Aorta (tissue), 5 donors: ENCODE results near the gene BACH2. TPM values are rescaled to one million over a fixed set of nuclear protein-coding genes. Genes with fewer than 3 reads are reported as not detected.
"Not testable (repeated sequence)": the region's sequence is repeated elsewhere in the genome, so short reads cannot be mapped to it uniquely, and the experiment has no call there.

ENCODE experiments used
- ATAC-seq: fragments of 200-7000 bp; cut with Tn5 transposase; one replicate; pipeline ENCODE4 v1.9.1; 2022; ENCODE audit warnings: moderate library complexity; ENCODE audit not compliant: low FRiP score
- DNase-seq, 2 donors: peaks; one replicate each; pipeline ENCODE4 v3.0.0-alpha.2; 2020
- H3K27ac ChIP-seq, 2 donors: one replicate each; pipeline ENCODE4 v1.5.1; 2013; ENCODE audit warnings: low read length in 2 of 2, mild to moderate bottlenecking in 2 of 2, moderate library complexity in 2 of 2, control low read depth in 1 of 2, inconsistent platforms in 1 of 2, low read depth in 1 of 2
- H3K27me3 ChIP-seq, 2 donors: one replicate each; pipeline ENCODE4 v1.6.1; 2013; ENCODE audit warnings: control low read depth in 1 of 2, low read length in 1 of 2, mild to moderate bottlenecking in 1 of 2, moderate library complexity in 1 of 2; ENCODE audit not compliant: insufficient read depth in 2 of 2, control insufficient read depth in 1 of 2
- H3K36me3 ChIP-seq, 2 donors: one replicate each; pipeline ENCODE4 v1.6.1; 2013; ENCODE audit warnings: control low read depth in 1 of 2, low read length in 1 of 2, mild to moderate bottlenecking in 1 of 2; ENCODE audit not compliant: insufficient read depth in 2 of 2, control insufficient read depth in 1 of 2
- H3K4me1 ChIP-seq, 2 donors: one replicate each; pipeline ENCODE4 v1.6.1; 2013; ENCODE audit warnings: low read length in 2 of 2, control low read depth in 1 of 2, mild to moderate bottlenecking in 1 of 2, moderate library complexity in 1 of 2; ENCODE audit not compliant: insufficient read depth in 2 of 2, control insufficient read depth in 1 of 2
- H3K4me3 ChIP-seq, 2 donors: one replicate each; pipeline ENCODE4 v1.5.1; 2013; ENCODE audit warnings: low read length in 2 of 2, control low read depth in 1 of 2, mild to moderate bottlenecking in 1 of 2
- H3K9me3 ChIP-seq: one replicate; pipeline ENCODE4 v1.6.1; 2013; ENCODE audit warnings: mild to moderate bottlenecking, low read length; ENCODE audit not compliant: control insufficient read depth
- WGBS, 2 donors: extraction: QIAGEN DNeasy Blood & Tissue Kit; methylation state at CpG; one replicate each; pipeline ENCODE4 v1.1.7; 2013; 5-methylcytosine and 5-hydroxymethylcytosine counted together
- intact Hi-C, 2 donors: fragments of 100-400 bp; cut with DNase I; formaldehyde crosslinking; loops; one replicate each; pipeline versions ENCODE4 v1.14.2 to v1.15.0; 2022
- polyA plus RNA-seq, 2 donors: library from polyadenylated mRNA; stranded (reverse); fragments of 200-250 nt; gene quantifications; one replicate each; pipeline ENCODE4 v1.2.3, GENCODE V29; 2013
- total RNA-seq, 2 donors: library from RNA; stranded (reverse); fragmentation: NEBNext Ultra II Directional; extraction: Animal tissue kit (Norgen Biotek cat#: 25700); gene quantifications; one replicate each; pipeline ENCODE4 v1.2.1, GENCODE V29; 2021
- donor health status: healthy with polysubstance abuse.
- donor health status: Bipolar disorder and iron deficiency.
- donor health status: DM: no; HTN: no; CAD: no.
- donor health status: DM: no; HTN: no; CAD: no.
- donor health status: DM: yes; HTN: yes; CAD: no.

Gene BACH2
- total and polyA plus RNA-seq, 4 donors, result 0.36 to 22.2 (median 6.1) TPM

DNA sequence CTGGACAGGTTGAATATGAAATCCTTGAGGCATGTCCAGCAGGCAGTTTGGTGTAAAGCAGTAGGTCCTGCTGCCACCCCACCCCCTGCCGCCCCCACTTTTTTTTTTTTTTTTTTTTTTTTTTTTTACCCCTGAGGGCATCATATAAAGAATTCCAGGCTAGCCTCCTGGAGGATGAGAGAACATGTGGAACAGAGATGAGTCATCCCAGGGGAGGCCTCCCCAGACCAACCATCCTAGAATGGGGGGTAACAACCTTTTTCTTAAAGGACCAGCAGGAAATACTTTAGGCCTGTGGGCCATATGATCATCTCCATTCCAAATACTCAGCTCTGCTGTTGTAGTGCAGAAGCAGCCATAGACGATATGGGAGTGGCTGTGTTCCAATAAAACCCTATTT, 231.5 kb downstream of the BACH2 start:
- ATAC-seq (no peak), DNase-seq (no peak)
- H3K27ac ChIP-seq, result no peak overlapping the region
- no peaks in the 10 kb centered on the region for H3K36me3 ChIP-seq
- no peaks in the 10 kb centered on the region for H3K9me3 ChIP-seq
- H3K27me3 ChIP-seq, result no peaks in the 10 kb centered on the region
- intact Hi-C loops, result no loop called here
- no peaks in the 10 kb centered on the region for H3K4me1 ChIP-seq
- 96% methylated on average over 2 of the region's 2 CpGs for WGBS, 2 donors
- H3K4me3 ChIP-seq, result no peak overlapping the region

DNA sequence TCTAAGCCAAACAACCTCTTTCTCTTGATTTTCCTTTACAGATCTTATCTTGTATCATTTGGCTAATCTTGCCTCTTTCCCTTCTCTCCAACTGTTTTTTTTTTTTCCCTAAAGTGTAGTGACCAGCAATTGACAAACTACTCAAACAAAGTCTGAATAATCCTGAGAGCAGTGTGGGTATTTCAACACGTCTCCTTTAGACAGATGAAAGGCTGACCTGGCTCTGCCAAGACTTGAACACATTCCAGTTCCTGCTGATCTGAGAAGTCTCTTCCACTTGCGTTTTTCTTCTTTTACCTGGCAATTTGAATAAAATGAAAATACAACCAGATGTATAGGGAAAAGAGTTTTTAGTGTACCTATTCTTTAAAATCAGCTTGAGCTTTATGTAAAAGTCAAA, 234.0 kb downstream of the BACH2 start:
- Histone ChIP-seq H3K36me3 (no peaks in the 10 kb centered on the region), H3K27me3 (no peaks in the 10 kb centered on the region), H3K9me3 (no peaks in the 10 kb centered on the region), H3K4me3 (no peak overlapping the region), H3K4me1 (no peaks in the 10 kb centered on the region), H3K27ac (no peak overlapping the region)
- ATAC-seq (no peak), DNase-seq (no peak)
- intact Hi-C loops, result no loop called here
- 18 to 20% methylated on average over 2 of the region's 2 CpGs for WGBS, 2 donors

DNA sequence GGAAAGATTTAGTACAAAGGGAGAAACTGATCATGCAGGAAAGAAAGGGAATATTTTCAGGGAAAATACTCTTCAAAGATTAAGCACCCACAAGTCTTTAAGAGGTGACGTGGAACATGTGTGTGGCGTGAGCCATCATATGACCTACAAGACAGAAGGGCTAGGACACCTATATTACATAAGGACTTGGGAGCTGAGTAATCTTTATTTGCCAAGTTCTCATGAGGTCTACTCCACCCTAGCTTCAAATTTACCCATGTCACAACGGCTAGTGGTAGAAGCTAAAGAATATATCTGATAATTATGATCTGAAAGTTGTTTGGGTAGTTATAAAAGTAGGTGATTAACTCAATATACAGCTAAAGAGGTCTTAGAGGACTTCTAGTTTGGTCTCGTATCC, 234.6 kb downstream of the BACH2 start:
- intact Hi-C loops, result no loop called here
- no peak for ATAC-seq
- no peaks in the 10 kb centered on the region for H3K4me1 ChIP-seq
- no peak overlapping the region for H3K4me3 ChIP-seq
- no peak overlapping the region for H3K27ac ChIP-seq
- DNase-seq, result no peak
- no peaks in the 10 kb centered on the region for H3K36me3 ChIP-seq
- no peaks in the 10 kb centered on the region for H3K27me3 ChIP-seq
- no peaks in the 10 kb centered on the region for H3K9me3 ChIP-seq
- WGBS, 2 donors, result 85 to 87% methylated on average over 4 of the region's 4 CpGs

DNA sequence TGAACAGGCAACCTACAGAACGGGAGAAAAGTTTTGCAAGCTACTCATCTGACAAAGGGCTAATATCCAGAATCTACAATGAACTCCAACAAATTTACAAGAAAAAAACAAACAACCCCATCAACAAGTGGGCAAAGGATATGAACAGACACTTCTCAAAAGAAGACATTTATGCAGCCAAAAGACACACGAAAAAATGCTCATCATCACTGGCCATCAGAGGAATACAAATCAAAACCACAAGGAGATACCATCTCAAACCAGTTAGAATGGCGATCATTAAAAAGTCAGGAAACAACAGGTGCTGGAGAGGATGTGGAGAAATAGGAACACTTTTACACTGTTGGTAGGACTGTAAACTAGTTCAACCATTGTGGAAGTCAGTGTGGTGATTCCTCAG, 237.5 kb downstream of the BACH2 start:
- intact Hi-C loops, result not testable (repeated sequence)

DNA sequence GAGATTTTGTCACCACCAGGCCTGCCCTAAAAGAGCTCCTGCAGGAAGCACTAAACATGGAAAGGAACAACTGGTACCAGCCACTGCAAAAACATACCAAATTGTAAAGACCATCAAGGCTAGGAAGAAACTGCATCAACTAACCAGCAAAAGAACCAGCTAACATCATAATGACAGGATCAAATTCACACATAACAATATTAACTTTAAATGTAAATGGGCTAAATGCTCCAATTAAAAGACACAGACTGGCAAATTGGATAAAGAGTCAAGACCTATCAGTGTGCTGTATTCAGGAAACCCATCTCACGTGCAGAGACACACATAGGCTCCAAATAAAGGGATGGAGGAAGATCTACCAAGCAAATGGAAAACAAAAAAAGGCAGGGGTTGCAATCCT, 240.7 kb downstream of the BACH2 start:
- H3K36me3 ChIP-seq, H3K9me3 ChIP-seq, H3K27ac ChIP-seq, DNase-seq, intact Hi-C loops, H3K27me3 ChIP-seq, H3K4me3 ChIP-seq, H3K4me1 ChIP-seq, ATAC-seq: not testable (repeated sequence)
- WGBS, 2 donors, result 100% methylated on average over 1 of the region's 1 CpG

More for the DNA sequence above, 237.5 kb downstream of the BACH2 start:
- H3K36me3 ChIP-seq, H3K27ac ChIP-seq, H3K27me3 ChIP-seq, DNase-seq, H3K9me3 ChIP-seq, ATAC-seq, H3K4me3 ChIP-seq, H3K4me1 ChIP-seq: not testable (repeated sequence)
- WGBS, 2 donors, result 87% methylated on average over 3 of the region's 3 CpGs

DNA sequence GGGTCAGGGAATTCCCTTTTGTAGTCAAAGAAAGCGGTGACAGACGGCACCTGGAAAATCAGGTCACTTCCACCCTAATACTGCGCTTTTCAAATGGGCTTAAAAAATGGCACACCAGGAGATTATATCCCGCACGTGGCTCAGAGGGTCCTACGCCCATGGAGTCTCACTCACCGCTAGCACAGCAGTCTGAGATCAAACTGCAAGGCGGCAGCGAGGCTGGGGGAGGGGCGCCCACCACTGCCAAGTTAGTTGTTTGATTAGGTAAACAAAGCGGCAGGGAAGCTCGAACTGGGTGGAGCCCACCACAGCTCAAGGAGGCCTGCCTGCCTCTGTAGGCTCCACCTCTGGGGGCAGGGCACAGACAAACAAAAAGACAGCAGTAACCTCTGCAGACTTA, 242.4 kb downstream of the BACH2 start:
- not testable (repeated sequence) for H3K36me3 ChIP-seq

DNA sequence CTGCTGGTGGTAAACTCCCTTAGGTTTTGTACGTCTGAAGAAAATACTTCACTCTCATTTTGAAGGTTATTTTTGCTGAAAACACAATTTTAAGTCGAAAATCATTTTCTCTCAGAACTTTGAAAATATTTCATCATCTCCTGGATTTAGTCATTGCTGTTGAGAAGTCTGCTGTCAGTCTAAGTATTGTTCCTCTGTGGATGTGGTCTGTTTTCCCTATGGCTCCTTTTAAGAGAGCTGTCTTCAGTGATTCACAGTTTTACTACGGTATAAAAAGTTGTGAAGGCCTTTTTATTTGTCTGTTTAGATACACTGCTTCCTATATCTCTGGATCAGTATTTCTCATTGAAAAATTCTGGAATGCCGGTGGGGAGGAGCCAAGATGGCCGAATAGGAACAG, 243.0 kb downstream of the BACH2 start:
- DNase-seq (no peak), ATAC-seq (no peak)
- intact Hi-C loops, result no loop called here
- Histone ChIP-seq H3K9me3 (no peaks in the 10 kb centered on the region), H3K27ac (no peak overlapping the region), H3K36me3 (no peaks in the 10 kb centered on the region), H3K27me3 (no peaks in the 10 kb centered on the region), H3K4me1 (no peaks in the 10 kb centered on the region), H3K4me3 (no peak overlapping the region)
- WGBS, 2 donors, result 97 to 98% methylated on average over 5 of the region's 5 CpGs

More for the DNA sequence above, 242.4 kb downstream of the BACH2 start:
- DNase-seq, H3K4me3 ChIP-seq, H3K27ac ChIP-seq, intact Hi-C loops, H3K9me3 ChIP-seq, H3K27me3 ChIP-seq, H3K4me1 ChIP-seq, ATAC-seq: not testable (repeated sequence)
- WGBS, 2 donors, result 97 to 98% methylated on average over 12 of the region's 12 CpGs

DNA sequence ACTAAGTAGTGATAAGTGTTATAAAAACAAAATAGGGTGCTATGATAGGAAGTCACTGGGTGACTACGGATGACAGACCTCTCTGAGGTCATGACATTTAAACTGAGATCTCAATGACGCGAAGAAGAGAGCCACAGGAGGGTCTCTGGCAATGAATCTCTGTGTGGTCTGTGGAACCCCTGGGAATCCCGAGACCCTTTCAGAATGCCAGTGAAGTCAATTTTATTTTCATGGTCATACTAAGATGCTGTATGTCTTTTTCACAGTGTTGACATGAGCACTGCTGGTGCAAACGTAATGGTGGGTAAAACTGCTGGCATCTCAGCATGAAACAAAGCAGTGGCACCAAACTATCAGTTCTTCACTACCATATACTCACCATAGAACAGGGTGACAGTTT, 247.3 kb downstream of the BACH2 start:
- ATAC-seq (no peak), DNase-seq (no peak)
- intact Hi-C loops, result no loop called here
- H3K4me1 ChIP-seq, result no peaks in the 10 kb centered on the region
- WGBS, 2 donors, result 79 to 86% methylated on average over 5 of the region's 5 CpGs
- H3K36me3 ChIP-seq, result no peaks in the 10 kb centered on the region
- no peak overlapping the region for H3K27ac ChIP-seq
- H3K27me3 ChIP-seq, result no peaks in the 10 kb centered on the region
- no peaks in the 10 kb centered on the region for H3K9me3 ChIP-seq
- no peak overlapping the region for H3K4me3 ChIP-seq

DNA sequence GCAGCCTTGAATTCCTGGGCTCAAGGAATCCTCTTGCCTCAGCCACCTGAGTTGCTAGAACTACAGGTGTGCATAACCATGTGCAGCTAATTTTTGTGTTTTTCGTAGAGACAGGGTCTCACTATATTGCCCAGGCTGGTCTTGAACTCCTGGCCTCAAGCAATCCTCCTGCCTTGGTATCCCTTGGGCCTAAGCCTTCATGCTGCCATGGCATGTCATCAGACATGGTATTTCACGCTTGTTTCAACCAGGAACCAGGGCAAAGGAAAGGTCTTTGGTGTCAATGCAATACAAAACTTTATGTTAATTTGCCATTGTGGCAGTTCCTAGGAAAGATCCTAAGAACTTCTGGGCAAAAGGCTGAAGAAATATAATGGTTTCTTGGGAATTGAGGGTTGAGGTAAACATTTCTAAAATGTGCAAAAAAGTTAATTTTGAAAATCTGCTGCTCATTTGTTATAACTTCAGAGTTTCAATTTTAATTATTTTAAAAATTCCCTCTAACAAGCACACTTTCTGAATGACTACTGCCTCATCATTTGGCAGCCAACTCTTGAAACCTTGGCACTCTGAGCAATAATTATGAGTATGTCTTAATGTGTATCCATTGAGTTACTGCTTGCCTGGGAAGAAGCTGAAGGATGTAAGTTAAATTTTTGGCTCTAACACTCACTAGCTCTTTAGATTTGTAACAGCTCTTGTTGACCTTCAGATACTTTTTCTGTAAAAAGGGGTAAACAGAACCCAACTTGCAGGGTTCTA, 248.3 kb downstream of the BACH2 start:
- Histone ChIP-seq H3K4me3 (no peak overlapping the region), H3K27me3 (no peaks in the 10 kb centered on the region), H3K4me1 (no peaks in the 10 kb centered on the region), H3K27ac (no peak overlapping the region), H3K9me3 (no peaks in the 10 kb centered on the region), H3K36me3 (no peaks in the 10 kb centered on the region)
- intact Hi-C loops, result no loop called here
- ATAC-seq, result no peak
- DNase-seq, result no peak
- WGBS, 2 donors, result 100% methylated on average over 2 of the region's 2 CpGs
